ENCODE data around the gene KNL1.
A peak's percentile ranks its signal among the peaks of the same experiment; 100 is the strongest.
"Not testable (repeated sequence)": the region's sequence is repeated elsewhere in the genome, so short reads cannot be mapped to it uniquely, and the experiment has no call there.

KNL1 gene

DNA sequence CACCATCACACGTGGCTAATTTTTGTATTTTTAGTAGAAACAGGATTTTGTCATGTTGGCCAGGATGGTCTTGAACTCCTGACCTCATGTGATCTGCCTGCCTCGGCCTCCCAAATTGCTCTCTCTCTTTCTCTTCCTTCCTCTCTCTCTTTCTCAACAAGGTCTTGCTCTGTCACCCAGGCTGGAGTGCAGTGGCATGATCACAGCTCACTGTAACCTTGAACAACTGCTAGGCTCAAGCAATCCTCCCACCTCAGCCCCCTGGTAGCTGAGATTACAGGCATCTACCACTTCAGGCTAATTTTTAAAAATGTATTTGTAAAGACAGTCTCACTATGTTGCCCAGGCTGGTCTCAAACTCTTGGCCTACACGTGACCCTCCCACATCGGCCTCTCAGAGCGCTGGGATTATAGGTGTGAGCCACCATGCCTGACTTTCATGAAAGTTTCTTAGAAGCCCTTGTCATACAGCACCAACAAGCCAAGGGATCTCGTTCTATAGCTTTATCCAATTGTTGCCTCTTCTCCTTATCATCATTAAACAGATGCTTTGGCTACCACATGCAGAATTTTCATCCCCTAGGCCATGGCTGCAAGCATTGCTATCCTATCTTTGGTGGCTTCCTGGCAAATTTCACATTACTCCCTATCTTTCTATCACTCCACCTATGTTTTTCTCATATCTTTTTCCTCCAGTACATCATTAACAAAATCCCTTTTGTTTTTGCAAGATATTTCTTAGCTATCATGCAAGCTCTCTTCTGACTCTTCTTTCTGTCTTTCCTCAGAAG, 34.9 kb upstream of the KNL1 start:
- Histone ChIP-seq H3K9ac (no peak overlapping the region), H3K36me3 (peaks cover 60% of the 10 kb centered on the region), H3K4me1 (peaks cover 13% of the 10 kb centered on the region), H3K4me3 (no peak overlapping the region), H4K20me1 (0 out of 2 replicates have a peak, but pooled peaks cover 9% of the 10 kb centered on the region), H3K27me3 (no peaks in the 10 kb centered on the region), H3K27ac (no peak overlapping the region), H3K4me2 (no peak overlapping the region), H3K9me3 (no peaks in the 10 kb centered on the region)
- no peak for TF ChIP-seq Cebpa-rat (IDR thresholded peaks at IDR 0.05)

DNA sequence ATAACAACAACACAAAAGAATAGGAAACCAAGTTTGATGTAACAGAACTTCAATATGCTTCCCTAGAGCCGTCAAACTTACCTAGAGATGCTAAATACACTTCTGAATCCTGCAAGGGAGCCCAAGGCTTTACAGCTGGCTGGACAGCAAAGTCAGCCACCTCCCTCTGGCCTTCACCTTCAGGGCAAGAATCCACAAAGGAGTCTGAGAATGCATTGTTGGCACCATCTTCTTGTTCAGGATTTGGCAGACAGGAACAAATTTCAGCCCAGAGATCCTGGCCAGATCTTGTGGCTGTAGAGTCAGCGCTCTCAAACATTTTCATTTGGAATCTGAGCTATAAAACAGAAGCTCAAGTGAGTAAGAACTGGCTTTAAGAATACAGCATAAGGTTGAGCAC, 31.4 kb upstream of the KNL1 start:
- Histone ChIP-seq H3K27ac (no peak overlapping the region), H4K20me1 (0 out of 2 replicates have a peak, but pooled peaks cover 9% of the 10 kb centered on the region), H3K9ac (no peak overlapping the region), H3K27me3 (no peaks in the 10 kb centered on the region), H3K36me3 (peaks cover 29% of the 10 kb centered on the region), H3K9me3 (no peaks in the 10 kb centered on the region), H3K4me3 (no peak overlapping the region), H3K4me2 (no peak overlapping the region), H3K4me1 (peaks cover 35% of the 10 kb centered on the region)
- no peak for TF ChIP-seq Cebpa-rat (IDR thresholded peaks at IDR 0.05)

DNA sequence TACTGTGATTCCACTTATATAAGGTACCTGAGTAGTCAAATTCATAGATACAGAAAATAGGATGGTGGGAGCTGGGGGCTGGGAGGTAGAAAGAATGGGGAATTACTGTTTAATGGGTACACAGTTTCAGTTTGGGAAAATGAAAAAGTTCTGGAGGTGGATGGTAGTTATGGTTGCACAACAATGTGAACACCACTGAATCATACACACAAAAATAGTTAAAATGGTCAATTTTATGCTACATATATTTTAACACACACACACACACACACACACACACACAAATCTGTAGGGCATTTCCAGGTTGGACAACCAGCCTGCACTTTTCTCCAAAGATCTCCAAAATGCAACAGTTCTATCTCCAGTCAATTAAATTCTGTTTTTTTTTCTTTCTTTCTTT, 30.6 kb upstream of the KNL1 start:
- Histone ChIP-seq H3K4me2 (no peak overlapping the region), H3K36me3 (peaks cover 29% of the 10 kb centered on the region), H3K4me3 (no peak overlapping the region), H3K4me1 (peaks cover 42% of the 10 kb centered on the region), H4K20me1 (0 out of 2 replicates have a peak, but pooled peaks cover 4% of the 10 kb centered on the region), H3K9ac (no peak overlapping the region), H3K9me3 (no peaks in the 10 kb centered on the region), H3K27ac (no peak overlapping the region), H3K27me3 (no peaks in the 10 kb centered on the region)
- TF ChIP-seq Cebpa-rat (IDR thresholded peaks at IDR 0.05) = no peak

DNA sequence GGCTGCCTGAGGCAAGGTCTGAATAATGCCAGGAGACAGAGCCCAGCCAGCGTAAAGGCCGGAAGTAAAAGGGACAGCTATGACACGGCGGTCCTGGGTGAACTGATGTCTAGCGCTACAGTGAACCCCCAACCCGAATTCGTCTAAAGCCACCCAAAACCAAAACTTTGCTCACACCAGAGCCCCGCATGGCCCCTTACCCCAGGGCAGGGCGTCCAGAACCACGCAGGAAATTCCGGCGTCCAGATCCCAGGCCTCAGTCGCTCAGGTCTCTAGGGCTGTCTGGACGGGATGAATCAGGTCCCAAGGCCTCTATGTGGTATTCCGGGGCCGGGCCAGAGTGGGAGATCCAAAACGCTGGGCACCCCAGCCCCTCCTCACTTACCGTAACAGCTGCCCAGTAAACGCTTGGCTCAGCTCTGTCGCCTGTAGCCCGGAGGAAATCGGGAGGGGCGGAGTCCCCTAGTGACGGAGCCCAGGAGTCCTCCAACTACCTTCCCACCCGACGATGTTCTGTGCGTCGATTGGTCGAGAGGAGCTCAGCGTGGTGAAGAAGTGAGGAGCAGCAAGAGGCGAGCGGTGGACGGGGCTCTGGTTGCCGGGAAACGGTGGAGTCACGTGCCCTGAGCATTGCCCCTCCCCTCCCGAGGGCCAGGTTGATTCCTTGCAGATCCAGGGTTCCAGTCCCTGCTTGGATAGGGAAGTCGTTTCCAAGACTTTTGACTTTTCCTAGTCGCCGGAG, 29.3 kb upstream of the KNL1 start, which contains the start of gene CCDC32:
CCDC32 (minus strand) TSS at position 452 of the 742 bp plus-strand sequence. CDS start 2,027 bp downstream, outside the sequence.
- no peak for TF ChIP-seq Cebpa-rat (IDR thresholded peaks at IDR 0.05)
- peaks cover 22% of the 10 kb centered on the region for H3K36me3 ChIP-seq
- H3K4me3 ChIP-seq = peak within 1 kb of the TSS; percentile 86
- H3K27ac ChIP-seq = peak within 1 kb of the TSS; percentile 76
- H3K9me3 ChIP-seq = no peaks in the 10 kb centered on the region
- H3K4me1 ChIP-seq = peaks cover 46% of the 10 kb centered on the region
- peak within 1 kb of the TSS; percentile 81 for H3K9ac ChIP-seq
- H3K27me3 ChIP-seq = no peaks in the 10 kb centered on the region
- H3K4me2 ChIP-seq = peak within 1 kb of the TSS; percentile 91
- H4K20me1 ChIP-seq = peaks cover 5% of the 10 kb centered on the region

DNA sequence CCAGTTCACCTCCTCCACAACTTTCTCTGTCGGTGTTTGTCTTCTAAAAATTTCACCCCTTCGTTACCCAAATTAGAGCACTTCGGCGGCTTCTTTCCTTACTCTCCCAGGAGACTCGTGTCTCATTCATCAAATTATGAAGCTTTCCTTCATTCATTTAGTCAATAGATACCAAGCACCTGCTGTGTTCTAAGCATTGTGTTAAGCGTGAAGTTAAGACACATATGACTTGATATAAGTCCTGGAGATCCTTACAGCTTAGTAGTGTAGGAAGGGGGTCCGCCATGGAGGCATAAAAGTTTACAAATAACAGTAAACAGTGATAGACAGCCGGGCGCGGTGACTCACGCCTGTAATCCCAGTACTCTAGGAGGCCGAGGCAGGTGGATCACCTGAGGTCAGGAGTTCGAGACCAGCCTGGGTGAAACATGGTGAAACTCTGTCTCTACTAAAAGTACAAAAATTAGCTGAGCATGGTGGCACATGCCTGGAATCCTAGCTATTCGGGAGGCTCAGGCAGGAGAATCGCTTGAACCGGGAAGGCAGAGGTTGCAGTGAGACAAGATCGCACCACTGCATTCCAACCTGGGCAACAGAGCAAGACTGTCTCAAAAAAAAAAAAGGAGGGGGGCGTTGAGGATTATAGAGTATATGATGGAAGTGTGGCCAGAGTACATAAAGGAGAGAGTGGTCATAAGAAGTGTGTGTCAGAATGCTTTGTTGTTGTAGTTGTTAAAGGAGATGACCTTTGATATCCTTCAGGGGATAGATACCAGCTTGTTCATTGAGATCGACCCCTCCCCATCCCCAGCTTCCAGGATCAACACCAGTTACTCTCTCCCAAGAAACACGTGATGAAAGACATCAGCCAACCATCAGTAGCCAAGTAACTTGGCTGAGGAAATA, 28.5 kb upstream of the KNL1 start:
- Histone ChIP-seq H4K20me1 (peaks cover 13% of the 10 kb centered on the region), H3K36me3 (peaks cover 20% of the 10 kb centered on the region), H3K4me3 (peak overlapping the region; percentile 86), H3K9me3 (no peaks in the 10 kb centered on the region), H3K4me2 (peak overlapping the region; percentile 91), H3K27me3 (no peaks in the 10 kb centered on the region), H3K4me1 (peaks cover 54% of the 10 kb centered on the region), H3K27ac (no peak overlapping the region), H3K9ac (peak overlapping the region; percentile 81)
- TF ChIP-seq Cebpa-rat (IDR thresholded peaks at IDR 0.05) = no peak

DNA sequence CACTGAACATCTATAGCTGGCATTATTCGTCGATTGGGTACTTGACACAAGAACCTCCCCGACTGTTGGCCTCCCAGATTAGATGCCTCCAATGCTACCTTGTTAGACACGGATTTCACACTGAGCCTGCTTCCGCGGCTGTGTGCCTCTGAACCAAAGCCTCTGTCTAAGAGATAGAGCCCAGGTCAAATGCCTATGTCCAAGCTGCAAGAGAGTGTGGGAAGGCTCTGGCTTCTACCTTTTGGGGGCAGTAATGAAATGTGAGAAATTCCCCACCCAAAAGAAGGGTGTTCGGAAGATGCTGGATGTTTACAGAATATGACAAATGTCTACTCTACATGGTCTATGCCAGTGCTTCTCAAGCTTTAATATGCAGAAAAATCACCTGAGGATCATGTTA, 26.9 kb upstream of the KNL1 start:
- TF ChIP-seq Cebpa-rat (IDR thresholded peaks at IDR 0.05) = no peak
- H3K9me3 ChIP-seq = no peaks in the 10 kb centered on the region
- H3K4me3 ChIP-seq = no peak overlapping the region
- H3K36me3 ChIP-seq = peaks cover 14% of the 10 kb centered on the region
- no peak overlapping the region for H3K27ac ChIP-seq
- peaks cover 14% of the 10 kb centered on the region for H4K20me1 ChIP-seq
- H3K9ac ChIP-seq = no peak overlapping the region
- no peaks in the 10 kb centered on the region for H3K27me3 ChIP-seq
- H3K4me1 ChIP-seq = peaks cover 59% of the 10 kb centered on the region
- H3K4me2 ChIP-seq = no peak overlapping the region

DNA sequence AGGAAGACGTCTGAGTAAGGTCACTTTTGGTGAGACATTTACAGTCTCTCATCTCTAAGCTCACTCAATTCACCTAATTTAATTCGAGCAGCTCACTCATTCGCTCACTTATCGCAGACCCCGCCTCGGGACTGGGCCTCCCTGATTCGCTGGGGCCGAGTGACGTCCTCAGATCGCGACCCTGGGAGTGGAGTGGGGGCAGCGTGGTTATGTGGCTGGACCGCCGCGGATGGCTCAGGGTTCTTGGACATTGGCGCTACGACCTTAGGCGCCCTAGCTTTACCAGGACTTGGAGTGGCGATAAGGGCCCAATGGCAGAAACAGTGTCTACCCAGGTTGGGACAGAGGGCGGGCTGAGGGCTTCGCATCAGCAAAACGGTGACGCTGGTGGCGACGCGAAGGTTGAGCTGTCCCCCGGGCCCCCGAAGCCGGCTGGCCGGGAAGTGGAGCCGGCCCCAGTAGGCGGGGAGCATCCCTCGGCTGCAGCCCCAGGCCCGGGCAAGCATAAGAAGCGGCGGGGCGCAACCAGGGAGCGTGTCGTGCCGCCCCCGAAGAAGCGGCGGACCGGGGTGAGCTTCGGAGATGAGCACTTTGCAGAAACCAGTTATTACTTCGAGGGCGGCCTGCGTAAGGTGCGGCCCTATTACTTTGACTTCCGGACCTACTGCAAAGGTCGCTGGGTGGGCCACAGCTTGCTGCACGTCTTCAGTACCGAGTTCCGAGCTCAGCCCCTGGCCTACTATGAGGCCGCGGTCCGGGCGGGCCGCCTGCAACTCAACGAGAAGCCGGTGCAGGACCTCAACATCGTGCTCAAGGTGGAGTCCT, 24.7 kb upstream of the KNL1 start, which contains the start of gene RPUSD2:
RPUSD2 (plus strand) TSS at position 171 of the 825 bp plus-strand sequence; CDS start at position 210, 39 bp downstream.
- peak within 1 kb of the TSS; percentile 75 for H3K27ac ChIP-seq
- peaks cover 31% of the 10 kb centered on the region for H3K36me3 ChIP-seq

DNA sequence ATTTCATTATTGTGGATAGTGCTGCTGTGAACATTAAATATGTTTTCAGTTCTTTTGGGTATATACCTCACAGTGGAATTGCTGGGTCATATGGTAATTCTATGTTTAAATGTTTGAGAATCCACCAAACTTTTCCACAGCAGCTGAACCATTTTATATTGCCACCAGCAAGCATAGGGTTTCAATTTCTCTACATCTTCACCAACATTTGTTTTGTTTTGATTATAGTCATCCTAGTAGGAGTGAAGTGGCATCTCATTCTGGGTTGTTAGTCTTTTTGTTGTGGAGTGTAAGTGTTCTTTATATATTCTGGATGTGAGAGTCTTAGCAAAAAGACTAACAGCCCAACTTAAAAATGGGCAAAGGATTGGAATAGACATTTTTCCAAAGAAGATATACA, 18.9 kb upstream of the KNL1 start:
- no peak overlapping the region for H3K4me2 ChIP-seq
- no peak overlapping the region for H3K27ac ChIP-seq
- H3K36me3 ChIP-seq = peaks cover 46% of the 10 kb centered on the region
- no peak overlapping the region for H3K4me3 ChIP-seq
- H3K9me3 ChIP-seq = no peaks in the 10 kb centered on the region
- TF ChIP-seq Cebpa-rat (IDR thresholded peaks at IDR 0.05) = no peak
- H3K27me3 ChIP-seq = no peaks in the 10 kb centered on the region
- peaks cover 6% of the 10 kb centered on the region for H4K20me1 ChIP-seq
- no peak overlapping the region for H3K9ac ChIP-seq
- H3K4me1 ChIP-seq = peaks cover 10% of the 10 kb centered on the region

More for the DNA sequence above, 24.7 kb upstream of the KNL1 start, which contains the start of gene RPUSD2:
- no peaks in the 10 kb centered on the region for H3K9me3 ChIP-seq
- peaks cover 14% of the 10 kb centered on the region for H4K20me1 ChIP-seq
- peaks cover 50% of the 10 kb centered on the region for H3K4me1 ChIP-seq
- H3K9ac ChIP-seq = peak within 1 kb of the TSS; percentile 86
- H3K4me2 ChIP-seq = peak within 1 kb of the TSS; percentile 92
- TF ChIP-seq Cebpa-rat (IDR thresholded peaks at IDR 0.05) = no peak
- H3K4me3 ChIP-seq = peak within 1 kb of the TSS; percentile 96
- H3K27me3 ChIP-seq = no peaks in the 10 kb centered on the region

DNA sequence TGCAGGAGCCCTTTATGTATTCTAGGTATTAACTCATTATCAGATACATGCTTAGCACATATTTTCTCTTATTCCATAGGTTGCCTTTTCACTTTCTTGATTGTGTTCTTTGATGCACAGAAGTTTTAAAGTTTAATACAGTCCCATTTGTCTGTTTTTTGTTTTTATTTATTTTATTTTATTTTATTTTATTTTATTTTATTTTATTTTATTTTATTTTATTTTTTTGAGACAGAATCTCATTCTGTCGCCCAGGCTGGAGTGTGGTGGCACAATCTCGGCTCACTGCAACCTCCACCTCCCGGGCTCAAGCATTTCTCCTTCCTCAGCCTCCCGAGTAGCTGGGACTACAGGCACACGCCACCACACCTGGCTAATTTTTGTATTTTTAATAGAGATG, 17.1 kb upstream of the KNL1 start:
- H3K9me3 ChIP-seq, H3K4me1 ChIP-seq, H3K27ac ChIP-seq, H3K4me3 ChIP-seq, H3K9ac ChIP-seq, H3K27me3 ChIP-seq, H4K20me1 ChIP-seq, H3K4me2 ChIP-seq: not testable (repeated sequence)
- peaks cover 39% of the 10 kb centered on the region for H3K36me3 ChIP-seq

Measured in BLaER1 (cell line).